GM19025 (cell line): ENCODE data around the gene ST7.

Experiments used
- ATAC-seq: cut with Tn5 transposase; IDR thresholded peaks from one replicate; pipeline ENCODE4 v1.9.1; 2021; ENCODE audit warnings: mild to moderate bottlenecking, low read depth, moderate library complexity; ENCODE audit not compliant: unreplicated experiment

The ST7 gene

GRCh38 chr7:117178600-117178999 lies 225.3 kb downstream of the ST7 start:
- no peak for ATAC-seq

GRCh38 chr7:117179701-117180100 lies 226.4 kb downstream of the ST7 start:
- no peak for ATAC-seq

- ATAC-seq: no peak
Observed at GRCh38 chr7:117183729-117184128, 230.4 kb downstream of the ST7 start.

- no peak for ATAC-seq
Observed at GRCh38 chr7:117184367-117184766, 231.1 kb downstream of the ST7 start.

GRCh38 chr7:117185124-117185523 lies 231.8 kb downstream of the ST7 start:
- ATAC-seq: no peak

GRCh38 chr7:117186218-117187010 lies 233.1 kb downstream of the ST7 start:
- ATAC-seq: no peak

GRCh38 chr7:117188376-117188775 lies 235.1 kb downstream of the ST7 start:
- ATAC-seq: no peak

GRCh38 chr7:117188949-117189592 lies 235.8 kb downstream of the ST7 start:
- ATAC-seq: no peak

- no peak for ATAC-seq
Observed at GRCh38 chr7:117190104-117190503, 236.8 kb downstream of the ST7 start.

- no peak for ATAC-seq
Observed at GRCh38 chr7:117190746-117191435, 237.6 kb downstream of the ST7 start.

- no peak for ATAC-seq
Observed at GRCh38 chr7:117192108-117192507, 238.8 kb downstream of the ST7 start.

GRCh38 chr7:117193564-117193963 lies 240.3 kb downstream of the ST7 start:
- ATAC-seq: no peak

GRCh38 chr7:117194445-117194844 lies 241.1 kb downstream of the ST7 start:
- ATAC-seq: no peak

GRCh38 chr7:117195361-117196029 lies 242.2 kb downstream of the ST7 start:
- ATAC-seq: no peak

GRCh38 chr7:117200132-117200531 lies 246.8 kb downstream of the ST7 start:
- no peak for ATAC-seq

- no peak for ATAC-seq
Observed at GRCh38 chr7:117200786-117201458, 247.6 kb downstream of the ST7 start.

- ATAC-seq: no peak
Observed at GRCh38 chr7:117202511-117202910, 249.2 kb downstream of the ST7 start.

- ATAC-seq: no peak
Observed at GRCh38 chr7:117203205-117203604, 249.9 kb downstream of the ST7 start.

- ATAC-seq: no peak
Observed at GRCh38 chr7:117205873-117206272, 252.6 kb downstream of the ST7 start.

GRCh38 chr7:117208257-117208656 lies 255.0 kb downstream of the ST7 start:
- ATAC-seq: no peak
